A549 (cell line): ENCODE results near the gene SLN. TPM values are rescaled to one million over a fixed set of nuclear protein-coding genes. Genes with fewer than 3 reads are reported as not detected.
A peak's percentile ranks its signal among the peaks of the same experiment; 100 is the strongest.

Experiments used
- ATAC-seq, 2 experiments: fragments of 200-7000 bp in 1 of 2; fragments of >200 bp in 1 of 2; cut with Nextera tagmentation in 1 of 2; cut with Tn5 transposase in 1 of 2; 3 replicates each; pipeline versions ENCODE4 v1.8.0 to v1.9.1; 2018 to 2020; ENCODE audit warnings: mild to moderate bottlenecking in 1 of 2, moderate library complexity in 1 of 2
- CTCF ChIA-PET: fragments of 300-600 bp; sonication (Branson Sonifier 250); formaldehyde crosslinking; extraction: SDS; loops from one replicate; lab custom pipeline; 2021; ENCODE audit warnings: antibody characterized with exemption, inconsistent platforms; lab: Yijun Ruan, JAX
- POLR2A ChIA-PET: fragments of 350-600 bp; formaldehyde crosslinking; extraction: SDS; loops from one replicate; lab custom pipeline; 2021; ENCODE audit warnings: antibody characterized with exemption, inconsistent platforms; lab: Yijun Ruan, JAX
- DNase-seq, 2 experiments: peaks; one replicate each; pipeline versions ENCODE4 v3.0.0 to v3.0.0-alpha.2; 2011 to 2016; ENCODE audit warnings: low read depth in 1 of 2, low spot score in 1 of 2
- FAIRE-seq: peaks from 2 replicates; lab custom pipeline; 2011; peaks lifted over from hg19 to GRCh38; lab: Jason Lieb, UNC
- H3K27ac ChIP-seq, 2 experiments: fragments of >200 bp; sonication (Bioruptor Twin); formaldehyde crosslinking; 3 replicates each; pipeline ENCODE4 v1.5.1; 2016 to 2017
- H3K4me1 ChIP-seq: fragments of >200 bp; sonication (Bioruptor Twin); formaldehyde crosslinking; 3 replicates; pipeline ENCODE4 v1.6.1; 2016
- H3K4me2 ChIP-seq: fragments of >200 bp; sonication (Bioruptor Twin); formaldehyde crosslinking; 3 replicates; pipeline ENCODE4 v1.6.1; 2016
- H3K4me3 ChIP-seq: fragments of >200 bp; sonication (Bioruptor Twin); formaldehyde crosslinking; 3 replicates; pipeline ENCODE4 v1.5.1; 2016
- H3K9me3 ChIP-seq: fragments of >200 bp; sonication (Bioruptor Twin); formaldehyde crosslinking; 3 replicates; pipeline ENCODE4 v1.6.1; 2016
- CBX2 ChIP-seq: fragments of 200-600 bp; sonication (generic); IDR thresholded peaks from 2 replicates; pipeline ENCODE4 v1.6.1; 2016; ENCODE audit warnings: low read depth, mild to moderate bottlenecking, borderline replicate concordance
- EHMT2 ChIP-seq: fragments of 200-600 bp; sonication (generic); IDR thresholded peaks from 2 replicates; pipeline ENCODE4 v1.6.1; 2016; ENCODE audit warnings: antibody characterized with exemption, low read depth, mild to moderate bottlenecking, moderate library complexity
- HOXB5 ChIP-seq: fragments of 250-450 bp; sonication (Bioruptor Pico); IDR thresholded peaks from 2 replicates; pipeline ENCODE4 v1.5.0; 2020; ENCODE audit warnings: mild to moderate bottlenecking, moderate library complexity
- JUN ChIP-seq, 2 experiments: fragments of >200 bp; sonication (Bioruptor Twin); formaldehyde crosslinking; IDR thresholded peaks; 2 replicates in 1 of 2; 3 replicates in 1 of 2; pipeline ENCODE4 v1.6.1; 2016 to 2017
- KDM5A ChIP-seq: fragments of 200-600 bp; sonication (generic); IDR thresholded peaks from 2 replicates; pipeline ENCODE4 v1.6.1; 2016; ENCODE audit warnings: antibody characterized with exemption, mild to moderate bottlenecking
- MAFK ChIP-seq: fragments of 450-650 bp; IDR thresholded peaks from 2 replicates; pipeline ENCODE4 v1.6.1; 2014; ENCODE audit not compliant: partially characterized antibody
- MAZ ChIP-seq: fragments of 150-350 bp; IDR thresholded peaks from 2 replicates; pipeline ENCODE4 v1.6.1; 2014; ENCODE audit warnings: antibody characterized with exemption, low read depth, low read length, borderline replicate concordance
- NR3C1 ChIP-seq: fragments of >200 bp; sonication (Bioruptor Twin); formaldehyde crosslinking; IDR thresholded peaks from 3 replicates; pipeline ENCODE4 v1.6.1; 2017
- POLR2A ChIP-seq: IDR thresholded peaks from 2 replicates; pipeline ENCODE4 v1.6.1; 2012; ENCODE audit warnings: mild to moderate bottlenecking, low read length
- RAD21 ChIP-seq, 2 experiments: fragments of >200 bp in 1 of 2; sonication (Bioruptor Twin) in 1 of 2; formaldehyde crosslinking in 1 of 2; IDR thresholded peaks in 1 of 2; conservative IDR thresholded peaks in 1 of 2; 2 replicates in 1 of 2; 3 replicates in 1 of 2; pipeline ENCODE4 v1.6.1; 2012 to 2018; ENCODE audit warnings: inconsistent platforms in 1 of 2
- RARB ChIP-seq: fragments of 250-450 bp; sonication (Bioruptor Pico); IDR thresholded peaks from 2 replicates; pipeline ENCODE4 v1.8.0; 2021; ENCODE audit warnings: mild to moderate bottlenecking, moderate library complexity
- SMC3 ChIP-seq: fragments of >200 bp; sonication (Bioruptor Twin); formaldehyde crosslinking; IDR thresholded peaks from 3 replicates; pipeline ENCODE4 v1.6.1; 2018; ENCODE audit warnings: inconsistent platforms
- TFCP2L1 ChIP-seq: fragments of 250-450 bp; sonication (Bioruptor Pico); IDR thresholded peaks from 2 replicates; pipeline ENCODE4 v1.5.0; 2021; ENCODE audit warnings: mild to moderate bottlenecking
- ZC3H11A ChIP-seq: fragments of 450-650 bp; IDR thresholded peaks from 2 replicates; pipeline ENCODE4 v1.6.1; 2014; ENCODE audit warnings: antibody characterized with exemption, mild to moderate bottlenecking
- ZSCAN20 ChIP-seq: fragments of 250-450 bp; sonication (Bioruptor Pico); IDR thresholded peaks from 2 replicates; pipeline ENCODE4 v1.8.0; 2022; ENCODE audit warnings: mild to moderate bottlenecking, moderate library complexity
- WGBS: methylation state at CpG from one replicate; pipeline ENCODE4 v1.1.6; 2017; ENCODE audit errors: missing lambda C conversion rate; 5-methylcytosine and 5-hydroxymethylcytosine counted together
- polyA plus RNA-seq, 4 experiments: library from polyadenylated mRNA; depleted of rRNA in 3 of 4; stranded (reverse); fragments of >200 nt; fragmentation: RNase III in 1 of 4; extraction: RNeasy Plus Mini Kit Qiagen cat#74134 plus additional on column Dnase treatment in 1 of 4; gene quantifications; 2 replicates in 3 of 4; 3 replicates in 1 of 4; pipeline ENCODE4 v1.2.3, GENCODE V29; 2011 to 2017
- TF ChIP-seq, protein P1 (sequence below): IDR thresholded peaks from 2 replicates; pipeline ENCODE4 v1.6.1; 2012
- TF ChIP-seq, protein P2 (sequence below): fragments of >200 bp; sonication (Bioruptor Twin); formaldehyde crosslinking; IDR thresholded peaks from 3 replicates; pipeline ENCODE4 v1.5.1; 2016
- TF ChIP-seq, protein P3 (sequence below): fragments of 200-600 bp; sonication (generic); IDR thresholded peaks from 2 replicates; pipeline ENCODE4 v1.6.1; 2016; ENCODE audit warnings: antibody characterized with exemption, mild to moderate bottlenecking, moderate library complexity
- TF ChIP-seq, protein P4 (sequence below): fragments of >200 bp; sonication (Bioruptor Twin); formaldehyde crosslinking; IDR thresholded peaks from 2 replicates; pipeline ENCODE4 v1.6.1; 2016
- TF ChIP-seq, protein P5 (sequence below): fragments of 150-350 bp; IDR thresholded peaks from 2 replicates; pipeline ENCODE4 v1.6.1; 2014; ENCODE audit warnings: low read depth, mild to moderate bottlenecking, low read length

Gene SLN
- polyA plus RNA-seq, 2 of the 4 experiments (the other 2 are of a cell fraction), result 1.3 to 2.2 TPM

DNA sequence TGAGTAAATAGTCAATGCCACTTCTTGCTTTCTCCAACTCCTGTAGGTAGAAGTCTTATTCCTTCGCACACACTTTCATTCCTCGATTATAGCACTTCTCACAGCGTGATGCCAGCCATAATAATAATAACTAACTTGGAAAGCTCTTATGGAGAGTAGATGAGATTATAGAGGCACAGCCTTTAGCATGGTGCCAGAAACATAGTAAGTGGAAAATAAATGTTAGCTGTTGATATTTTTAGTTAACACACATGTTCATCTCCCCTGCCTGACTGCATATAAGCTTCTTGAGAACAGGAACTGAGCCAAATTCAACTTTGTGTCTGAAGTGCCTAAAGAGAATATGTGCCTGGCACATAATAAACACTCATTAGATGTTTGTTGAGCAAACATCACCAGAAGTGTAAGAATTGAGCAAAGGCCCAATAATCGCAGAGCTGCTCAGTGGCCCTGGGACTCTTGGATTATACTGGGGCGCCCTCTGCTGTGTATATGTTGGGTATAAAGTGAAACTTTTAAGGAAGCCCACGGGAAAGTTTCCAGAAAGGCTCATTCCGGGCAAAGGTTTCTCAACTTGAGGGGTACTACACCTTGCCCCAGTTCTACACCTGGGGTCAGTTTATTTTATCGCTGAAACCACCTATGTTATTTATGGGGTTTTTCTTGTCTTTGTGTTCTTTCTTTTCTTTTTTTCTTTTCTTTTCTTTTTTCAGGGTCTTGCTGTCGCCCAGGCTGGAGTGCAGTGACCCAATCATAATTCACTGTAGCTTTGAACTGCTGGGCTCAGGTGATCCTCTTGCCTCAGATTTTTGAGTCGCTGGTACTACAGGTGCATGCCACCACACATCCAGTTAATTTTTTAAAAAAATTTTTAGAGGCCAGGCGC is 22.3 kb downstream of the SLN start:
- DNase-seq (peak; percentile 34 to 47), FAIRE-seq (no peak), ATAC-seq (peak; percentile 90 to 94)
- ChIA-PET POLR2A (no interaction called here), CTCF (interaction anchor here (0.6 to 5.8 kb wide), 40 partner anchors 9 to 1535 kb away, joined by 3 to 75 read pairs (median 4); partner anchors contain the start of genes ALKBH8 and ELMOD1)
- 44% methylated on average over 11 of the region's 11 CpGs for WGBS
- TF ChIP-seq JUN (IDR thresholded peaks at IDR 0.05), result no peak
- TF ChIP-seq, protein P1, sequence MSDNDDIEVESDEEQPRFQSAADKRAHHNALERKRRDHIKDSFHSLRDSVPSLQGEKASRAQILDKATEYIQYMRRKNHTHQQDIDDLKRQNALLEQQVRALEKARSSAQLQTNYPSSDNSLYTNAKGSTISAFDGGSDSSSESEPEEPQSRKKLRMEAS, result no peak
- TF ChIP-seq, protein P2, sequence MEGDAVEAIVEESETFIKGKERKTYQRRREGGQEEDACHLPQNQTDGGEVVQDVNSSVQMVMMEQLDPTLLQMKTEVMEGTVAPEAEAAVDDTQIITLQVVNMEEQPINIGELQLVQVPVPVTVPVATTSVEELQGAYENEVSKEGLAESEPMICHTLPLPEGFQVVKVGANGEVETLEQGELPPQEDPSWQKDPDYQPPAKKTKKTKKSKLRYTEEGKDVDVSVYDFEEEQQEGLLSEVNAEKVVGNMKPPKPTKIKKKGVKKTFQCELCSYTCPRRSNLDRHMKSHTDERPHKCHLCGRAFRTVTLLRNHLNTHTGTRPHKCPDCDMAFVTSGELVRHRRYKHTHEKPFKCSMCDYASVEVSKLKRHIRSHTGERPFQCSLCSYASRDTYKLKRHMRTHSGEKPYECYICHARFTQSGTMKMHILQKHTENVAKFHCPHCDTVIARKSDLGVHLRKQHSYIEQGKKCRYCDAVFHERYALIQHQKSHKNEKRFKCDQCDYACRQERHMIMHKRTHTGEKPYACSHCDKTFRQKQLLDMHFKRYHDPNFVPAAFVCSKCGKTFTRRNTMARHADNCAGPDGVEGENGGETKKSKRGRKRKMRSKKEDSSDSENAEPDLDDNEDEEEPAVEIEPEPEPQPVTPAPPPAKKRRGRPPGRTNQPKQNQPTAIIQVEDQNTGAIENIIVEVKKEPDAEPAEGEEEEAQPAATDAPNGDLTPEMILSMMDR, result peak; percentile 83
- peak; percentile 87 to 90 for TF ChIP-seq RAD21 (conservative IDR thresholded peaks at IDR 0.05 in 1 of 2, IDR thresholded peaks at IDR 0.05 in 1 of 2)
- TF ChIP-seq MAFK, result no peak
- TF ChIP-seq HOXB5 (CRISPR knock-in tag), result no peak
- no peak for TF ChIP-seq NR3C1
- TF ChIP-seq ZSCAN20 (CRISPR knock-in tag), result no peak
- no peak for TF ChIP-seq KDM5A
- TF ChIP-seq, protein P3, sequence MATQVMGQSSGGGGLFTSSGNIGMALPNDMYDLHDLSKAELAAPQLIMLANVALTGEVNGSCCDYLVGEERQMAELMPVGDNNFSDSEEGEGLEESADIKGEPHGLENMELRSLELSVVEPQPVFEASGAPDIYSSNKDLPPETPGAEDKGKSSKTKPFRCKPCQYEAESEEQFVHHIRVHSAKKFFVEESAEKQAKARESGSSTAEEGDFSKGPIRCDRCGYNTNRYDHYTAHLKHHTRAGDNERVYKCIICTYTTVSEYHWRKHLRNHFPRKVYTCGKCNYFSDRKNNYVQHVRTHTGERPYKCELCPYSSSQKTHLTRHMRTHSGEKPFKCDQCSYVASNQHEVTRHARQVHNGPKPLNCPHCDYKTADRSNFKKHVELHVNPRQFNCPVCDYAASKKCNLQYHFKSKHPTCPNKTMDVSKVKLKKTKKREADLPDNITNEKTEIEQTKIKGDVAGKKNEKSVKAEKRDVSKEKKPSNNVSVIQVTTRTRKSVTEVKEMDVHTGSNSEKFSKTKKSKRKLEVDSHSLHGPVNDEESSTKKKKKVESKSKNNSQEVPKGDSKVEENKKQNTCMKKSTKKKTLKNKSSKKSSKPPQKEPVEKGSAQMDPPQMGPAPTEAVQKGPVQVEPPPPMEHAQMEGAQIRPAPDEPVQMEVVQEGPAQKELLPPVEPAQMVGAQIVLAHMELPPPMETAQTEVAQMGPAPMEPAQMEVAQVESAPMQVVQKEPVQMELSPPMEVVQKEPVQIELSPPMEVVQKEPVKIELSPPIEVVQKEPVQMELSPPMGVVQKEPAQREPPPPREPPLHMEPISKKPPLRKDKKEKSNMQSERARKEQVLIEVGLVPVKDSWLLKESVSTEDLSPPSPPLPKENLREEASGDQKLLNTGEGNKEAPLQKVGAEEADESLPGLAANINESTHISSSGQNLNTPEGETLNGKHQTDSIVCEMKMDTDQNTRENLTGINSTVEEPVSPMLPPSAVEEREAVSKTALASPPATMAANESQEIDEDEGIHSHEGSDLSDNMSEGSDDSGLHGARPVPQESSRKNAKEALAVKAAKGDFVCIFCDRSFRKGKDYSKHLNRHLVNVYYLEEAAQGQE, result no peak
- TF ChIP-seq, protein P4, sequence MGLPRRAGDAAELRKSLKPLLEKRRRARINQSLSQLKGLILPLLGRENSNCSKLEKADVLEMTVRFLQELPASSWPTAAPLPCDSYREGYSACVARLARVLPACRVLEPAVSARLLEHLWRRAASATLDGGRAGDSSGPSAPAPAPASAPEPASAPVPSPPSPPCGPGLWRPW, result no peak
- TF ChIP-seq RARB (CRISPR knock-in tag), result no peak
- no peak for TF ChIP-seq CBX2
- no peak for TF ChIP-seq MAZ
- TF ChIP-seq SMC3, result peak; percentile 86
- H3K9me3 ChIP-seq, result no peaks in the 10 kb centered on the region; the same call in 2 of the 3 replicates
- peak overlapping the region; percentile 67 for H3K4me2 ChIP-seq
- no peak overlapping the region for H3K4me3 ChIP-seq
- H3K4me1 ChIP-seq, result peaks cover 20% of the 10 kb centered on the region; the same call in 1 of the 3 replicates
- H3K27ac ChIP-seq, result peak overlapping the region in 1 of 2 experiments; percentile 50; a peak in 2 of 6 replicates

DNA sequence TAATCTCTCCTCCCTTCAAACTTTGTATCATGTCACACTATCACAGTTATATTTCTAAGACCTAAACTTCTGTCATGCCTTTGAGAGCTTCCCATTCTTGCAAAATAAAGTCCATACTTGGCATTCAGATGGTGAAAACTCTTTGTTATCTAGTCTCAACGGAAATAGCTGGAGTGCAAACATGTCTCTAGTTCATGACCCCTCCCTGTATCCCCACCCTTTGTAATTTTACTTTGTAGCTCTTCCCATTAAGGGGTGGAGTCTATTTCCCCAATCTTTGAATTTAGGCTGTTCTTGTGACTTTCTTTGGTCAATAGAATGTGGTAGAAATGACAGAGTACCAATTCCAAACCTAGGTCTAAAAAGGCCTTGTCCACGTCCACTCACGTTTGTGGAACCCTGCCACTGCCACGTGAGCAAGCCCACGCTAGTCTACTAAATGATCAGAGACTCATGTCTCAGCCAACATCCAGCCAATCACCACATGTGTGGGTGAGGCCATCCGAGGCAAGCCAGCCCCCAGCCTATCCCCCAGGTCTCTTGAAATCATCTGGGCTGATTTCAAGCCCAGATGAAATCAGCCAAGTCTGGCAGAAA is 23.4 kb downstream of the SLN start:
- no peak for DNase-seq
- H3K9me3 ChIP-seq, result no peaks in the 10 kb centered on the region; the same call in 2 of the 3 replicates
- CTCF ChIA-PET, result interaction anchor here (0.6 to 5.8 kb wide), 20 partner anchors 16 to 1534 kb away, joined by 3 to 75 read pairs (median 4); partner anchors contain the start of genes ALKBH8 and ELMOD1
- no peak overlapping the region for H3K4me2 ChIP-seq
- no peak for FAIRE-seq
- ATAC-seq, result no peak
- 63% methylated on average over 6 of the region's 6 CpGs for WGBS
- POLR2A ChIA-PET, result no interaction called here
- no peak for TF ChIP-seq ZC3H11A
- no peak for TF ChIP-seq CBX2
- TF ChIP-seq, protein P5, sequence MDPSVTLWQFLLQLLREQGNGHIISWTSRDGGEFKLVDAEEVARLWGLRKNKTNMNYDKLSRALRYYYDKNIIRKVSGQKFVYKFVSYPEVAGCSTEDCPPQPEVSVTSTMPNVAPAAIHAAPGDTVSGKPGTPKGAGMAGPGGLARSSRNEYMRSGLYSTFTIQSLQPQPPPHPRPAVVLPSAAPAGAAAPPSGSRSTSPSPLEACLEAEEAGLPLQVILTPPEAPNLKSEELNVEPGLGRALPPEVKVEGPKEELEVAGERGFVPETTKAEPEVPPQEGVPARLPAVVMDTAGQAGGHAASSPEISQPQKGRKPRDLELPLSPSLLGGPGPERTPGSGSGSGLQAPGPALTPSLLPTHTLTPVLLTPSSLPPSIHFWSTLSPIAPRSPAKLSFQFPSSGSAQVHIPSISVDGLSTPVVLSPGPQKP, result no peak
- no peak for TF ChIP-seq SMC3
- no peak for TF ChIP-seq EHMT2
- no peak for TF ChIP-seq POLR2A
- TF ChIP-seq TFCP2L1 (CRISPR knock-in tag), result no peak
- H3K27ac ChIP-seq, result no peak overlapping the region
- H3K4me3 ChIP-seq, result no peak overlapping the region
- H3K4me1 ChIP-seq, result peaks cover 20% of the 10 kb centered on the region; the same call in 1 of the 3 replicates
